Fibroblast of the conjunctiva (primary cell): ENCODE results near the gene CCNL2.

Experiments
- DNase-seq: peaks from one replicate; pipeline ENCODE4 v3.0.0-alpha.2; 2010; ENCODE audit warnings: low read depth

Gene CCNL2

DNA sequence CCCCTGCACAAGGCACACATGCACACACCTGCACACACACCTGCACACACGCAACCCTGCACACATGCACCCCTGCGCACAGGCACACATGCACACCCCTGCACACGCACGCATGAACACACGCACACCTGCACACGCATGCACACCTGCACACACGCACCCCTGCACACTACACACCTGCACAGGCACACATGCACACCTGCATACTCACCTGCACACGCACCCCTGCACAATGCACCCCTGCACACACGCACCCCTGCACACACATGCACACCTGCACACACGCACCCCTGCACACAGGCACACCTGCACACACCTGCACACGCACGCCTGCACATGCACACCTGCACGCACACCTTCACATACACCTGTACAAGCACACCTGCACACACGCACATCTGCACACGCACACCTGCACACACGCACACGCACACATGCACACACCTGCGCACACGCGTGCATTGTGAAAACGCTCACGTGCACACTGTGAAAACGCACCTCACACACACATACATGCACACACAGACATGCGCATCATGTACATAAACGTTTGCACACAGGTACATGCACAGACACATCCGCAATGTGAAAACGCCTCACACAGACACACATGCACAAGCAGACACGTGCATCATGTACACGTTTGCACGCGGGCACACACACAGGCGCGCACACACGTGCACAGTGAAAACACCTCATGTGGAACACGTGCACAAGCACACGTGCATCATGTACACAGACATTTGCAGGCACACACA is 58.2 kb downstream of the CCNL2 start:
- no peak for DNase-seq

DNA sequence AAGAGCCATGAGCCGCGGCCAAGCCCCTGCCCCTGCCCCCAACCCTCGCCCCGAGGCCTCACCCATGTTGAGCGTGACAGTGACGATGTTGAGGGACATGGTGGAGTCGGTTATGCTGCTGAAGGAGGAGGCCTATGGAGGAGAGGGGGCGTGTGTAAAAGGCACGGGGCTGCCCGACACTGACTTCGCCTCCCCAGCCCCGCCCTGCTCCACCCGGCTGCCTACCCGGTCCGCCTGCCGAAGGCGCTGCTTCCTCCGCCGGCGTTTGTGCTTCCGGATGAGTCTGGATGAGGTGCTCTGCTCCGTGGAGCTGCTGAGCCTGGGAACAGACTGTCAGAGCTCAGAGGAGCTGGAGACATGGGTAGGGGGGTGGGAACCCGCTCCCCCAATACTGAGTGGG is 59.0 kb downstream of the CCNL2 start:
- DNase-seq, result no peak

DNA sequence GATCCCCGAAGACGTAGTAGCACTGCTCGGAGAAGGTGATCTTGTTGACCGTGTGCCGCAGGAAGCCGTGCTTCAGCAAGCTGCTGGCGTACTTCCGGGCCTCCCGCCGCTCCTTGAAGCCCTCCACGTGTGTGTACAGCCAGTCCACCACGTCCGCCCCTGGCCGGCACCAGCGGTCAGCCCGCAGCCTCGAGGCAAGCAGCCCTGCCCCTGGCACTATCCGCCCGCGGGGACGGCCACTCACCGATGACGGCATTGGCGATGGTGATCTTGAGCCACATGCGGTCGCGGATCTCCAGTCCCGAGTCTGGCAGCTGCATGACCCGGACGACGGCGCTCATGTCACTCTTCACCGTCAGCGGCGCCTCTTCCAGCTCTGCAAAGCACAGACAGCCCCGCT is 60.9 kb downstream of the CCNL2 start:
- no peak for DNase-seq

DNA sequence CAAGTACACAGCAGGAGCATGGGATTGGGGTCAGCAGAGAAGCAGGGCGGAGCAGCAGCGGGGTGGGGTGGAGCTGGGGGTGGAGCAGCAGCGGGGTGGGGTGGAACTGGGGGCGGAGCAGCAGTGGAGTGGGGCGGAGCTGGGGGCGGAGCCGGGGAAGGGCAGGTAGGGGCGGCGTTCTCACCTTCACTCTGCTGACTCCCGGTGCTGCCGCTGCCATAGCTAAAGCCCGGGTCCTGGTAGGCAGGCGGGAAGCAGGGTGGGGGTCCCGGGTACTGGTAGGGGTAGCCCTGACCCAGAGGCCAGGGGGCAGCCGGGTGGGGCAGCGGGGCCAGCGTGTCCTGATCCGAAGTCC is 61.4 kb downstream of the CCNL2 start:
- no peak for DNase-seq

DNA sequence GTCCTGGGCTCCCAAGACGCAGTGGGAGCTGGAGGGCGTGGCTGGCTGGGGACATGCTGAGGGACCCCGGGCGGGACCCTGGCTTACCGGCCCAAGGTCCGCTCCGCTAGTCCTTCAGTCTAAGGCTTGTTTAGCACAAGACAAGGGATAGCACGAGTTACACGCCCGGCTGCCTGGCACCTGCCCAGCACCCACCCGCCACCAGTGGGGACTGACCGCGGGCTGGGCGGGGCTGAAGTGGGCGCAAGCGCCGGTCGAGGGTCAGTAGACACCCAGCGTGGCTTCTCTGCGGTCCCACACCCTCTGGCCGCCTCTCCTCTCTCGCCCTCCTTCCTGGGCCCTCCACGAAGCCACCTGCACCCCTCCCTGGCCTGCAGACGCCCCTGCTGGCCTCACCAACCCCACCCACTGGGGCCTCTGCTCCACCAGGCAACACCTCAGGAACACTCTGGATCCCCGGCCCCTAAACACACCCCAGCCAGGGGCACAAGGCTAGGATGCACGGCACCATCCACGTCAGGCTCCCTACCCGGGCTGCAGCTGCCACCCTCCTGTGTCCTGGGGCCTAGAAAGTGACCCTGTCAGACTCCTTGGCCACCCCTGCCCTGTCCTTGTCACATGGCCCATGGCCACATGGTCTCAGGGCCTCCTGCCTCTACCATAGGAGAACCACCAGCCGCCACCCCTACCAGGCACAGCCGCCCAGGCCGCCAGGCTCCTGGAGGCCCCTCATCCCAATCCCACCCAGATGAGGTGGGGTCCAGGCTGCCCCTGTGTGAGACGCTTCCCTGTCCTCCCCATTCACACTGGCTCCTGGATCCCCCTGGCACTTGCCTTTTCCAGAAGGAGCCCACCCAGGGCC is 62.0 kb downstream of the CCNL2 start:
- DNase-seq, result no peak

DNA sequence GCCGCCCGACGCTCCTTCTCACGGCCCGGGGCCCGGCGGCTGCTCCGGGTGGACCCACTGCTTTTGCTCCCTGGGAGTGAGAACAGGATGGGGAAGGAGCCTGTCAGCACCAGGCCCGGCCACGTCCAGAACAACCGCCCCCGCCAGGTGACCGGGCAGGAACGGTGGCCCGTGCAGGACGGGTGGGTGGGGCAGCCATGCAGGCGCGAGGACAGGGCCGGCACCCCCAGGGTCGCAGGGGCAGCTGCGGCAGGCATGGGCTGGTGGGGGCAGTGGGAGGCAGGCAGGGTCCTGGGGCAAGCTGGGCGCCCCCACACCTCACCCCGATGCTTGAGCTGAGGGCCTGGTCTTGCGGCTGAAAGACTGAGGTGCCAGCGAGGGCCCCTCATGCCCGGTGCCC is 62.7 kb downstream of the CCNL2 start:
- no peak for DNase-seq

DNA sequence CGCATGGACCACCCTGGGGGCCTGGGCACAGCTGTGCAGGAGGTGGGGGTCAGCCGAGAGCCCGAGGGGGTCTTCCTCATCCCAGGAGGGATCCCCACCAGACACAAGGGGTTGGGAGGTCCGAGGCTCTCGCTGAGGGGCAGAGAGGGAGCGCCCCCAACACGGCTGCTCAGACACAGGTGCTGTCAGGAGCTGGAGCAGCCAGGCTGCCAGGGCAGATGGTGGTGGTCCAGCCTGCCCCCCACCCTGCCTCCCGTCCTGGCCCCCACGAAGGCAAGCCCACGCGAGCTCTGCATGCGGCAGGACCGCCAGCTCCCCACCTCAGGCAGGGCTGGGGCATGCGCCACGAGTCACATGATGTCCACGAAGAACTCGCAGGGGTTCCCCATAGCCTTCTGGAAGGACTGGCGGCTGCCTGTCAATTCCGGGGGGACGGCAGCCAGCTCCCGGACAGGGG is 63.3 kb downstream of the CCNL2 start:
- DNase-seq, result no peak
